Amniotic epithelial cell (primary cell): ENCODE results near the gene AKAP8L.

Source experiments
- DNase-seq: peaks from one replicate; pipeline ENCODE4 v3.0.0-alpha.2; 2010; ENCODE audit warnings: low read depth

The AKAP8L gene

GRCh38 chr19:15432629-15433518 lies 14.1 kb upstream of the AKAP8L start:
- peak; percentile 85 for DNase-seq

- no peak for DNase-seq
Observed at GRCh38 chr19:15432018-15432494, 13.3 kb upstream of the AKAP8L start.

GRCh38 chr19:15431396-15432017 lies 12.7 kb upstream of the AKAP8L start:
- DNase-seq, result no peak

- no peak for DNase-seq
Observed at GRCh38 chr19:15430526-15431120, 11.8 kb upstream of the AKAP8L start.

GRCh38 chr19:15429825-15430467 lies 11.2 kb upstream of the AKAP8L start:
- no peak for DNase-seq

GRCh38 chr19:15428956-15429824 lies 10.4 kb upstream of the AKAP8L start:
- DNase-seq, result no peak

- no peak for DNase-seq
Observed at GRCh38 chr19:15427991-15428471, 9.2 kb upstream of the AKAP8L start.

- DNase-seq, result no peak
Observed at GRCh38 chr19:15427350-15427700, 8.5 kb upstream of the AKAP8L start.

- DNase-seq, result no peak
Observed at GRCh38 chr19:15426485-15427349, 7.9 kb upstream of the AKAP8L start.

- DNase-seq, result no peak
Observed at GRCh38 chr19:15425321-15425950, 6.6 kb upstream of the AKAP8L start.

GRCh38 chr19:15424692-15425272 lies 6.0 kb upstream of the AKAP8L start:
- no peak for DNase-seq

GRCh38 chr19:15424121-15424520 lies 5.3 kb upstream of the AKAP8L start:
- DNase-seq, result no peak

- DNase-seq, result no peak
Observed at GRCh38 chr19:15423130-15423529, 4.3 kb upstream of the AKAP8L start.

- DNase-seq, result no peak
Observed at GRCh38 chr19:15422296-15423075, 3.7 kb upstream of the AKAP8L start.

- DNase-seq, result no peak
Observed at GRCh38 chr19:15421721-15422260, 3.0 kb upstream of the AKAP8L start.

GRCh38 chr19:15421136-15421695 lies 2.4 kb upstream of the AKAP8L start:
- no peak for DNase-seq

GRCh38 chr19:15419413-15420025 lies 731 bp upstream of the AKAP8L start:
- DNase-seq, result peak; percentile 24

GRCh38 chr19:15418231-15418578 lies 583 bp downstream of the AKAP8L start:
- DNase-seq, result no peak
